DMS79 (cell line): Measurements from ENCODE around the gene PRKCE.
A peak's percentile ranks its signal among the peaks of the same experiment; 100 is the strongest.

Source experiments
- DNase-seq: peaks from one replicate; lab custom pipeline; 2025; lab: John Stamatoyannopoulos, UW

PRKCE gene

GRCh38 chr2:45964223-45964841 lies 312.9 kb downstream of the PRKCE start:
- peak; percentile 87 for DNase-seq

- no peak for DNase-seq
Measured at GRCh38 chr2:45964906-45965305, 313.4 kb downstream of the PRKCE start.

GRCh38 chr2:45965871-45966498 lies 314.5 kb downstream of the PRKCE start:
- DNase-seq: no peak

GRCh38 chr2:45968946-45969584 lies 317.6 kb downstream of the PRKCE start:
- DNase-seq: peak; percentile 27

GRCh38 chr2:45973426-45973825 lies 322.0 kb downstream of the PRKCE start:
- no peak for DNase-seq

GRCh38 chr2:45974056-45974455 lies 322.6 kb downstream of the PRKCE start:
- DNase-seq: no peak

GRCh38 chr2:45974762-45975408 lies 323.4 kb downstream of the PRKCE start:
- DNase-seq: no peak

- DNase-seq: no peak
Measured at GRCh38 chr2:45975752-45976517, 324.5 kb downstream of the PRKCE start.

- no peak for DNase-seq
Measured at GRCh38 chr2:45978302-45978859, 326.9 kb downstream of the PRKCE start.

GRCh38 chr2:45979065-45979464 lies 327.6 kb downstream of the PRKCE start:
- peak; percentile 86 for DNase-seq

- no peak for DNase-seq
Measured at GRCh38 chr2:45980161-45980865, 328.8 kb downstream of the PRKCE start.

GRCh38 chr2:45981384-45981930 lies 330.0 kb downstream of the PRKCE start:
- no peak for DNase-seq

- no peak for DNase-seq
Measured at GRCh38 chr2:45982096-45982495, 330.6 kb downstream of the PRKCE start.

- no peak for DNase-seq
Measured at GRCh38 chr2:45983213-45983612, 331.7 kb downstream of the PRKCE start.

- DNase-seq: no peak
Measured at GRCh38 chr2:45984366-45984765, 332.9 kb downstream of the PRKCE start.

- DNase-seq: no peak
Measured at GRCh38 chr2:45984896-45985473, 333.5 kb downstream of the PRKCE start.

GRCh38 chr2:45986509-45986908 lies 335.0 kb downstream of the PRKCE start:
- DNase-seq: no peak

- DNase-seq: no peak
Measured at GRCh38 chr2:45987856-45988255, 336.4 kb downstream of the PRKCE start.

- DNase-seq: no peak
Measured at GRCh38 chr2:45988879-45989278, 337.4 kb downstream of the PRKCE start.

- DNase-seq: no peak
Measured at GRCh38 chr2:45990131-45990530, 338.7 kb downstream of the PRKCE start.
